Activated T-cell treated with anti-CD3 and anti-CD28 coated beads for 4 hours (primary cell): Measurements from ENCODE around the gene ZNF618.

Experiments used
- DNase-seq: peaks from one replicate; pipeline ENCODE4 v3.0.0-alpha.2; 2020

The ZNF618 gene

DNA sequence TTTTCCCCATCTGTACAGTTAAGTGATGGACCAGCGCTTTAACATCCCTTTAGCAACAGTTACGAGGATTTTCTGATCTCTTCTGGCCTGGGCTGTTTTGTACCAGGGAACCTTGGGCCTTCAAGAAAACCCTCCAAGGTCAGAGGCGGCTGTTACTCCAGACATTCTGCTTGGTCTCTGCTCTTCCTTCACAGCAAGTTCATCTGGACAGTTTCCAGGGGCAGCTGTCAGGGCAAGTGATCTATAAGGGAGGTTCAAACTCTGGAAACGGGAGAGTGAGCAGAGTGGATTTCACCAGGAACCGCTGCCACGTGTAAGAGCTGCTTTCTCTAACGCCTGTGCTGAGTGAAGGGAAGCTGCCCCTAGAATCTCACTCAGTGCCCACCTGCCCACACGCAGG lies 36.7 kb downstream of the ZNF618 start:
- DNase-seq, result no peak

DNA sequence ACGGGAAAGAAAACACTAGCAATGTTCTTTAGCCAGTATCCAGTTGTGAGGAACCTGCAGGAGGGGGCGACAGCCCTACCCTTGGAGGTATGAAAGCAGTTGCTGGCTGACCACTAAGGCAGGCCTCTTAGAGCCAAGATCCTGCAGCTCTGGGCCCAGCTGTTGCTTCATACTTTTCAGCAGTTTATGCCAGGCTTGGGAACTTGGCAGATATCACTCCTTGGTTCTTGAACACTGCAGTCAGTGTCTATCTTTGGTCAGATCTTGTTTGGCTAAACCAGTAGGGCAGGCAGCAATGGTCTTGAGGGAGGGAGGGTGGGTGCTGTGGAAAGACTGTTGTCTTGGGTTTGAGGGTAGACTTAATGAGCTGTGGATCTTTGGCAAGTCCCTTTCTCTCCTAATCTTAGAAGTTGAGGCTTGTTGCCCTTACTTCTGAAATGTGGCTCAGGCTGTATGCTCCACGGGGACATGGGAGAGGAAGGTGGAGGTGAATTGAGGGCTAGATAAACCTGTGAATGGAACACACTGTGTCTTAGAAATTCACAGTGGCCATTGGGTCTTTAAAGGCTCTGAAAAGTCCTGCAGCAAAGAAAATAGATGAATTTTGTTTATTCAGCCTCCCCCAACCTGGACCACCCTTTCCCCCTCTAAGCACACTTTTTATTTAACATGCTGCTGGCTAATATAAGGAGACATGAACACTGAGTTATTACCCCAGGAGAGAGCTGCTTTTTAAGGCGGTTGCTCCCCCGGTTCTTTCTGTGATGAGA lies 37.5 kb downstream of the ZNF618 start:
- DNase-seq, result no peak

DNA sequence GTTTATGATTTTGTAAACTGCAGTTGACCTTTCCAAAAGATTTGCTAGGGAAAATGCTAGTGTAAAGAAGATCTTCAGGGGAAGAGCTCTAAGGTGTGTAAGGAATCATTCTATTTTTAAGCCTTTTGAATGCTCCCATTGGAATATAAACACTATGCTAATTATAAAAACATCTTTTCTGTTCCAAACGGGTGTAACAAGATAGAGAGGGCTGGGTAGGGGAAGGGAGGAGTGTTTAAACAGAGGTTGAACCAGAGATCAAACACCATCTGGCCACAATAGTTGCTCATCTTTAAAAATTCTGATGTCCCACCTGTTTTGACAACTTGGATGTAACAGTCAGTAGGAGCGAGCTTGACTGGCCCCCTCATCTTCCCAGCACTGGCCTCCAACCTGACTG lies 38.4 kb downstream of the ZNF618 start:
- DNase-seq, result no peak

DNA sequence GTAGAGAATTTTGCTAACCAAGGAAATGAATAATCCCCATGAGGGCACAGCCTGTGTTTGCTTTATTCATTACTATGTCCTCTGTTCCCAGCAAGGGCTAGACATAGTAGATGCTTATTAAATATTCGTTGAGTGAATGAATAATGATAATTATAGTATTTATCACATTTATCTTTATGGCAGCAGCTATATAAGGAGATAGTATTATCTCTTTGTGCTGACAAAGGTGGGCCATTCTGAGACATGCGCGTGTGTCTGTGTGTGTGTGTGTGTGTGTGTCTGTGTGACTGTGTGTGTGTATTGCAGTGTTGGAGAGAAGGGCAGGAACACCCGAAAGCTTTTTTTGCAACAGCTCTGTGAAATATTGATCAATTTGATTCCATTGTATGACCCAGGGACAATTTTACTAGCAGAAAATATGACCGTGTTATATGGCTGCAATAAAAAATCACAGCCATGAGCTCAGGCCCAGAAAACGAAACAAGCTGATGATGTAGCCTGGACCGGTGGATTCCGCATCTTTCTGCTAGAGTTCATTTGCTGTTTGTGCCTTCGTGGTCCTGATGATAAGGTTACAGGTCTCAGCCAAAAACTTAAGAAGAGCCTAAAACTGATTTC lies 39.8 kb downstream of the ZNF618 start:
- no peak for DNase-seq

DNA sequence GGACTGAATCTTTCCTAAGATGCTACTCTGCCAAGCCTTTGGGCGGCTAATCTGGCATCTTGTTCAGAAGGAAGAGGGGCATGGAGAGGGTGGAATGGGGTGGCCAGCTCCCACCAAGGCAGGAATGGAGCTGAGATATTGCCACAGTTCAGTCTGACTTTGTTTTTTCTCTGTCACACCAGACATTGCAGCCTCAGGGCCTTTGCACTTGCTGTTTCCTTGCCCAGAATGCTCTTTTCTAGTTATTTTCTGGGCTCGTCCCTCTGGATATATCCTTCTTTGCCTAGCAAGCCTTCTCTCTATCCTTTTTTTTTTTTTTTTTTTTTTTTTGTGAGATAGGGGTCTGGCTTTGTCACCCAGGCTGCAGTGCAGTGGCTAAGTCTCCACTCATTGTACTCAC lies 40.8 kb downstream of the ZNF618 start:
- DNase-seq, result no peak

DNA sequence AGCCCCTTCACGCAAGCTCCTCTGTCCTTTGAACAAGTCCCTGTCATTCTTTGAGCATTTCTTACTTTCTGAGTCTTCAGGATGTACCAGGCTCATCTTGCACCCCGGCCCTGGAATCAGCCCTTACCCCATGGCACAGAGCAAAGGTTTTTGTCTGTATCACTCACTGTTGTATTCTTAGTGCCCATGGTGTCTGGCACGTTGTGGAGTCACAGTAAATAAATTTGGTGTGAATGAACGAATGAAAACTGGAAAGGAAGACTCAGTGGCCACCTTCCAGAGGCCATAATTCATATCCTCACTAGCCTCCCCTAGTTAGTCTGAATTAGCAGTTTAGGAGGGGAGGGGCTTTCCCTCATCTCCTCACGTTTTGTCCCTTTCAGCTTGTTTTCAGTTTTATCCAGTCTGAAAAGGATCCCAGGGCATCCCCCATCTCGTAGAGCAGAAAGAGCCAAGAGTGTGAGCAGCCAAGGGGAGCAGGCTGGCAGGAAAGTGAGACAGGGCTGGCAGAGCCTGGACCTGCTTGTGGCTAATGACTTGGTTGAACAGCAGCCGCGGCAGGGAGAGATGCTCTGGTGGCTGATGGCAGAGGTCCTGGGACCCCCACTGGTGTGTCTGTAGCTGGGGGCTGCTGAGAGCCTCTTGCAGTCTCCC lies 42.7 kb downstream of the ZNF618 start:
- DNase-seq, result no peak

DNA sequence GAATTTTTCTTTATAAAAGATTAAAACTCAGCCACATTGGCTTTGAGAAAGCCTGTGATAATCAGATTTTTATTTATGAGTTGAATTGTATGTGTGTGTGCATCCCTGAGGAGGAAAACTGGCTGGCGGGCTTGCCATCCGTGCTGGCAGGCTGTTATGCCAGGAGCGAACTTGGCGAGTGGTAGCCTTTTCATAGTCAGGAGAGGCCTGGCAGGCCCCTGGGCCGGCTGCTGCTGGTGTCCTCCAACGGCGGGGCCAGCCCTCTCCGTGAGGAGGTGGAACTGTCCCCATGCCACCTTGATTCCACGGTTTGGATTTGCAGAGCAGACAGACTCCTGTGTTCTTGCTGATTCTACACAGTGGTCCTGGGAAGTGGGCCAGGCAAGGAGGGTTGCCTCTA lies 43.3 kb downstream of the ZNF618 start:
- DNase-seq, result no peak

DNA sequence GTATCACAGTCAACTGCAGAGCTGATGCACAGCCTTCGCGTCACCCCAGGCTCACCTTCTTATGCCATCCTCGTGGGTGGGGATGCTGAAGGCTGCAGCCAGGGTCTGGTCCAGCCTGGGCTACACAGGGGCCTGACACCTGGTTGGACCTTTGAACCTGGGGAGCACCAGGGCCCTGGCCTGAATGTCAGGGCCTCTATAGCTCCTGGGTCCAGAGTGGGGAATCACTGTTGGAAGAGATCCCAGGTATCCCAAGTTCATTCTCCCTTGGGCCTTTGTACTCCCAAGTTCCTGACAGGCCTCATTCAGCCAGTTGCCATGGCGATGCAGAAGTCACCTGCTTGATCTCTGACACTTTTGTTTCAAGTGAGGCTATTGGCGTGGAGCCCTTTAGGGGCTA lies 43.8 kb downstream of the ZNF618 start:
- DNase-seq, result no peak

DNA sequence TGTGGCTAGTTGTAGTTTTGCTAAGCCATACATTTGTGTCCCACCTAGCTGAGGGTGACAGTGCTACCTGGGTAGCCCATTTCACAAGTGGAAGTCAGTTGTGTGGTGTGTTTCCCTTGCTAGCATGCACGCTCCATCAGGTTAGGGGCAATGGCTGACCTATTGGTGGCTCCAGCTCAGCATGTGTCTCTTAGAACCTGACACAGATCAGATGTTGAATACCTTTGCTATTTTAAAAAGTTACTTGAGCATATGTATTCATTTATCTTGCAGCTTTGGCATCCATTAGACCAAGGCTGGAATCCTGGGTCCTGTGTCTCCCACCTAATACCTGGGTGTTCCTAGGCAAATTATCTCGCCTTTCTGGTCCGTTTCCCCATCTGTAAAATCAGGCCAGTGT lies 44.8 kb downstream of the ZNF618 start:
- DNase-seq, result no peak

DNA sequence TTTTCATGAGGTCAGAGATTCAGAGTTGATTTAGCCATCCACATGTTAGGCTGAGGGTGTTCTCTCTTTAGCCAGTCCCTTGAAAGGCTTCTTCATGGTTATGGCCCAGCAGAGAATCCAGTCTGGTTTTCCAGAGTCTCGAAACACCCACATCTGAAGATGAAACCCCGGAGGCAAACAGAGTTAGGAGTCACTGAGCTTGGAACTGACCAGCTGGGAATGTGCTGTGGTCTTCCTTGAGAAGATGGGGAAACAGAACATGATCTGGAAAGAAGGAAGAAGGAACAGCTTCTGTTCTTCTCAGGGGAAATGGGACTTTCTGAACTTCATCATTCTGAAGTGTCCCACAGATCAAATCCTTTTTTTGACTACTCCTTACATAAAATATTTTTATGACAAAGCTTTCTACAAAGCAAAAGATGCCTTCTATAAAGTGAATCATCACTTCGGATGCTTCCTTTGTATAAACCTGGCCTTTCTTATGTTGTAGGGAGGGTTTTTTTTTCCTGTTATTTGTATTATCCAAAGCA lies 45.4 kb downstream of the ZNF618 start:
- DNase-seq, result no peak

DNA sequence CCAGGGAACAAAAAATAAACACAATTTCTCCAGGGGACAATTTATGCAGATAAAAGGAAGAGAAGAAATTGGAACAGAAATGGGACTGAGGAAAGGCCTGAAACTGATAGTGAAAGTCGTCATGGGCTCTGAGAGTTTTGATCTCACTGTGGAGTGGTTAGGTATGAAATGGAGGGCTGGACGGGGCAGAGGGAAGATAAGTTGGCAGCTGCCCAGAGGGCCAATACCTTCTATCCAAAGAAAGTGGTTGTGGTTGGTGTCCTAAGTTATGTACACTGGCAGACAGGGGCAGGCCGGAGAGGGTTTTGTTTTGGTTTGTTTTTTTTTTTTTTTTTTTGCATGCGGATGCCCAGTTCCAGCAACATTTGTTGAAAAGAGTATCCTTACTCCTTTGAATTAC lies 46.1 kb downstream of the ZNF618 start:
- DNase-seq, result no peak

DNA sequence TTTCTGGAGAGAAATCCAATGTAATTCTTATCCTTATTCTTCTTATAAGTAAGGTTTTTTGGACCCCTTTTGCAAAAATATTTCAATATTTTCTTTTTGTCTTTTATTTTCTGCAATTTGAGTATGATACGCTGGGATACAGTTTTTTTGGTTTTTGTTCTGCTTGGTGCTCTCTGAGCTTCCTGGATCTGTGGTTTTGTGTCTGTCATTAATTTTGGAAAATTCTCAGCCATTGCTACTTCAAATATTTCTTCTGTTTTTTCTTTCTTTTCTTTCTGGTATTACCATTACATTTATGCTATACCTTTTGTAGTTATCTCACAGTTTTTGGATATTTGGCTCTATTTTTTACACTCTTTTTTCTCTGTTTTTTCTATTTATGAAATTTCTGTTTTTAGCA lies 50.1 kb downstream of the ZNF618 start:
- no peak for DNase-seq

DNA sequence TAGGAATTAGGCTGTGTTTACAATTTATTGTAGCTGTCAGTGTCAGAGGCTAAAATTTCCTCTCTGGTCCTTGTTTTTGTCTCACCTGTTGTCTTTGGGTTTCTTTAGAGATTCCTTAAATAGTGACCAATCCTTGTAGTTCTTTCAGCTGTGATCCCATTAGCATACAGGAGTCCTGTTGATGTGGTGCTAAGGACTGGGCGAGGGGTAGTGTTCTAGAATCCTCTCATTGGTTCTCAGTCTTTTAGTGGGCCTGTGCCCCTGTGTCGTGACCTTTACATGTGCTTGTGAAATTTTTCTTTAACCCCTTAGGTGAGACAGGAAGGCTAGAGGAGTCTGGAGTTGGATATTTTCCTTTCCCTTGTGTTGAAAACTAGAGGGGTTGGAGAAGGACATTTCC lies 51.2 kb downstream of the ZNF618 start:
- no peak for DNase-seq

DNA sequence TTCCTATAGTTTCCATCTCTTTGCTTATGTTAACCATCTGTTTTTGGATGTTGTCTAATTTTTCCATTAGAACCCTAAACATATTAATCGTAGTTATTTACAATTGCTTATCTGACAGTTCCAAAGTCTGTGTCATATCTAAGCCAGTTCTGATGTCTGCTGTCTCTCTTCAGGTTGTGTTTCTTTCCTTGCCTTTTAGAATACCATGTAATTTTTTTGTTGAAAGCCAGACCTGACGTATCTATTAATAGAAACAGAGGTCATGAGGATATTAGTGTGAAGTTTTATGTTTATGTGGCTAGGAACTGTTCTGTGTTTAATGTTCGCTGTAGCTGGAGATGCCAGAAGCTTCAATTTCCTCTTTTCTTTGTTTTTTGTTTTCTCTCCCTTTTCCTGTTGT lies 52.2 kb downstream of the ZNF618 start:
- DNase-seq, result no peak

DNA sequence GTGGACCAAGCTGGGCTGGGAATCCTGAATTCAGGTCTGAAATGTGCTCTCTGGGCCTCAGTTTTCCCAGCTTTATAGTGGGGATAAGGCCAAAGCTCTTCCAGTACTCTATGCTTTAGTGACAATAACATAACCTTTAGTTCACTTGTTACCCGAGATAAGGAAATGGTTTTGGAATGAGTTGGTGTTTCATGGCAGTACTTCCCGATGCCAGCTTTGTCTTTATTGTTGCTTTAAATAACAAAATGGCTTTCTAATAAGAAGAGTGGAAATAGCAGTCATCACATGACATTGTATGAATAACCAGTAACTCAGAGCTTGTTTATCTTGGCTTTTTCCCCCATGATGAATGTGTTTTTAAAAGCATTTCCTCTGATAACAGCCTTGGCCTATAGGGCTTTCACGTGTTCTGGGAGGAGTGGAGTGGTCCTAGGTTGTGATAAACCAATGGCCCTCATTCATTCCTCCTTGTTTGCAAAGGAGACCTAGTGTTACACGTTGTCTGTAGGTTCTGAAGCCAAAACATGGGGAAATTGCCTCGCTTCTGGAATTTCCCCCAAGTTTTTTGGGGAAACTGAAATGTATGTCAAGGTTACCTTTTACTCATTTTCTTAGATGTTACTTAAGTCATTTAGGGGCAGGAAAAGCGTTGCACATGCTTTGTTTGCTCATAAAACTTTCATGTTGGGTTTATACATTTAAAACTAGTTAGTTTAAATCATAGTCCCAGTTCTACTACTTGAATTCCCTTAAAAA lies 53.7 kb downstream of the ZNF618 start:
- no peak for DNase-seq

DNA sequence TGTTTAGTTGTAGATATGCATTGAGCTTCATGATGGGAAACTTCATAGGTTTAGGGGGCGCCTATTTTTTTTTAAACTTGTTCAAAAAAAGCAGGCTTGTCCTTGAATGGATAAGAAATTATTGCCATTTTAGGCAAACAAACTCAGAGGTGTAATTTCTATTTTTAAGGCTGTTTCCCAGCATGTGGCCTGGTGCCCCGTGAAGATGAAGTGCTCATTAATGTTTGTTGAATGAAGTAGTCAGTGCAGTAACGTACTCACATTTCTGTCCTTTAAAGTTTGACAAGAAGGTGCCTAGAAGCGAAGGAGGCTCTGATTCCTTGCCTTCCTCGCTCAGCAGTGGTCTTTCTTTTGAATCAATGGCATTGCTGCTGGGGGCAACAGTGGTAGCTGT lies 54.3 kb downstream of the ZNF618 start:
- no peak for DNase-seq

DNA sequence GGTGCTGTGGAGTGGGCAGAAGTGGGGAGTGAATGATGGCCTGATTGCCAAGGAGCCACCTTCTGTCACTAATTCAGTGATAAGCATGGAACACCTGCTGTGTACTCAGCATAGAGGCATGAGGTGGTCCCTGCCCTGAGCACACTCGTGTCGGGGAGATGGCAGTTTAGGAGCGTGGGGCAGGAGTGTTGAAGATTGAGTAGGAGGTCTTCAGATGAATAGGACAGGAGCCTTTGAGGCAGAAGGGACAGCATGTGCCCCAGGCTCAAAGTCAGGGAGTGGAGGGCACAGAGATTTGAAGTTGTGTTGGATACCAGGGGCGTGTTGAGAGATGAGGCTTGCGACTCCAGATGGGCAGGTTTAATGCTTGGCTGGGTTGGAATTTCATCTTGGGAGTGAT lies 55.0 kb downstream of the ZNF618 start:
- no peak for DNase-seq

DNA sequence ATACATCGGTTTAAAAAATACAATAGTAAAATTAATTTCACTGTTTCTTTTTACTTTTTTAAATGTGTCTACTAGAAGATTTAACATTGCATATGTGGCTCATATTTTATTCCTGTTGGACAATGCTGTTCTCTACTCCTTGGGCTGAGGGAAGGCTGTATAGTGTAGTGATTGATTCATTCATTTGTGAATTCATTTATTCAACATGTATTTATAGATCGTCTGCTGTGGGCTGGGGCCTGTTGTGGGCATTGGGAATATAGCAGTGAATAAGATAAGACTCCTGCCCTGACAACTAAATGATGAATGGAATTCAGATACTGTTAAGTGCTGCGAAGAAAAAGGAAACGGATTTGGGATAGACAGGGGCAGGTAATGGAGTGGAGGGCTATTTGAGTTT lies 55.7 kb downstream of the ZNF618 start:
- no peak for DNase-seq

DNA sequence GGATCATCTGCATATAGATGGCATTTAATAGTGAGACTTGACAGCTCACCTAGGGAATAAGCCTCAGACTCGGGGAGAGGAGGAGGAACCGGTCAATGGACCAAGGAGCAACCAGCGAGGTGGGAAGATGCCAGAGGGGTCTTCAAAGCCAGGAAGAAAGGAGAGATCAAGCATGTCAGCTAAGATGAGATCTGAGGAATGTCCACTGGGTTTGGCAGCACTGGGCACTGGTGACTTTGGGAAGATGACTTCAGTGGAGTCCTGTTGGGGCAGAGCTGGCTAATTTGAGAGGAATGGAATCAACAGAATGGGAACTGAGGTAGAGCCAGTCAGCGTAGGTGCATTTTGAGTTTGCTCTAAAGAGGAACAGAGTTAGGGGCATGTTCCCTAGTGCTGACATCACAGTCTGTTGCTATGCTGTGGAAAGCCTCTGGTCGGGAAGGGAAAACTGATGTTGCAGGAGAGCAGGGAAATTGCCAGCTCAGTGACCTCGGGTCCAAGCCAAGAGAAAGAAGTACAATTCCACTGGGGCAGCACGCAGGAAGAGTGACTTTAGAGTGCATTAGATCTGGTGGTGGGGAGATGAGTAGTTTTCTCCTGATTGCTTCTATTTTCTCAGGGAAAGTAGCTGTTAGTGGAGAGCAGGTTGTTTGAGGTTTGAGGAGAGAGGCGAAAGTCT lies 56.9 kb downstream of the ZNF618 start:
- no peak for DNase-seq

DNA sequence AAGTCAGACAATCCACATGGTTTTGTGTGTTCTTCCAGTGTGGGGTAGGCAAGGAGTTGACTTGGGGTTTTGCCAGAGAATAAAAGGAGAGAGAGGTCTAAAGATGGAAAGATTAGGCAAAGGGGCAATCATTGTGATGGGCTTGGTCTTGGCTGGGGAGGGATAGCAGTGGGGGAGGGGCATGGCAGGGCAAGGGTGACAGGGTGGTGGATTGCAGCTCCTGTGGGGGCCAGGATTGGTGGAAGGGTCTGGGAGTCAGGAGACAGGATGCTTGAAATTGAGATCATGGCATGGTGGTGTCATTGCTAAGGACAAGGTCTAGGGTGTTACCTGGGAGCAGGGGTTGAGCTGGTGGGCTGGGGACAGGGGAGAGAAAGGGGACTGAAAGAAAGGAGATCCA lies 57.6 kb downstream of the ZNF618 start:
- DNase-seq, result no peak

DNA sequence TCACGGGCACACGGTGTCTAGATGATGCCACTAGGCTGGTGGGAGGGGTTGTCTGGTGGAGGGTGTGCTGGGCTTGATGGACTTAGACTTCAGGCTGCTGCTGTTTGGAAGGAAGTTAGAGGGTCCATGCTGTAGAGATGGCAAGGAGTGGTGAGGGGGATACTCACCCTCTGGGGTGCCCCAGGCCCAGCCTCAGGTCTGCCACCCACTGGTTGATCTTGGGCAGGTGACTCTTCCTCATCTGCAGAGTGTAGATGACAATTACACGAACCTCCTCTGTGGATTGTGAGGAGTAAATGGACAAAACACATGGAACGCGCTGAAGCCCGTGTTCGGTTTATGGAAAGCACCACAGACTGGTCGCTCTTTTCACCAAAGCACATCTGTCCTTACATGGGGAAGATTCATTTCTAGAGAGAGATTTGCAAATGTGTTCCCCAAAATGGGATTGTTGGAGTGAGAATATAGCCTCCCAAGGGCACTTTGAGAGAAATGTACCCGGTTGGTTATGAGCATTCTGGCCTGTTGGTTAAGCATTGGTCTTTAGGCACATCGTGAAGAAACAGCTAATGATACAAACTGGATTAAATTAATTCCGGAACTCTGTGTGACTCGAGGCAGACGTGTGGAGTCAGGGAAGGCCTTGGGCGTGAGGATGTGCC lies 58.2 kb downstream of the ZNF618 start:
- DNase-seq, result no peak
